Astrocyte of the hippocampus (primary cell): ENCODE measurements around the gene CD28.
"Not testable (repeated sequence)": the region's sequence is repeated elsewhere in the genome, so short reads cannot be mapped to it uniquely, and the experiment has no call there.

ENCODE experiments used
- DNase-seq: peaks from one replicate; pipeline ENCODE4 v3.0.0; 2011; ENCODE audit warnings: low read depth, low spot score

The CD28 gene

DNA sequence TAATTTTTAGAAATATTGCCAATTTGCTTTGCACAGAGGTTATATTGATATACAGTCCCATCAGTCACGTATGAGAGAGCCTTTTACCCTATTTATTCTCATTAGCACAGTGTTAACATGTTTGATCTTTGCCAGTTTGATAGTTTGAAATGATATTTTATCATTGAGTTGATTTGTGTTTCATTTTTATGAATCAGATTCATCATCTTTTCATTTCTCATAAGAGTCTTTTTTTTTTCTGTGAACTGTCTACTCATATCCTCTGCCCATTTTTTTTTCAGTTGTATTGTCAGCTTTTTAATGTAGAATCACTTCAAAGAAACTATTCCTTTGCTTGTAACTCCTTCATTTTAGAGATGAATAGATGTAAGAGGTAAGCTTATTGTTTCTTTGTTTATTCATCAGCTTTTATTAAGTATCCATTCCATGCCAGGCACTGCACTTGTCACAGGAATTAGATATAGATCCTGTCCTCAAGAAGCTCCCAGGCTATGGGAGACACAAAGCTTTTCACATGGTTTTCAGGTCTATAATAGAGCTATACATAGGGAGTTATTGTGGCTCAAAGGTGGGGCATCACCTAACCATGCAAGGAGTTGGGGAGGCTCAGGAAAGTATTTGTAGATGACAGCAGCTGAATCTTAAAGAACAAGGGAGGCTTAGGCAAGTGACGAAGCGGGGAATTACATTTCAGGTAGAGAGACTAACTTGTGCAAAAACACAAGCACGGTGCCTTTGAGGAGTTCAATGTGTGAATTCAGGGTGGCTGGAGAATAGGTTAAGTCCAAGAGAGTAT is 42.1 kb downstream of the CD28 start:
- DNase-seq = no peak

DNA sequence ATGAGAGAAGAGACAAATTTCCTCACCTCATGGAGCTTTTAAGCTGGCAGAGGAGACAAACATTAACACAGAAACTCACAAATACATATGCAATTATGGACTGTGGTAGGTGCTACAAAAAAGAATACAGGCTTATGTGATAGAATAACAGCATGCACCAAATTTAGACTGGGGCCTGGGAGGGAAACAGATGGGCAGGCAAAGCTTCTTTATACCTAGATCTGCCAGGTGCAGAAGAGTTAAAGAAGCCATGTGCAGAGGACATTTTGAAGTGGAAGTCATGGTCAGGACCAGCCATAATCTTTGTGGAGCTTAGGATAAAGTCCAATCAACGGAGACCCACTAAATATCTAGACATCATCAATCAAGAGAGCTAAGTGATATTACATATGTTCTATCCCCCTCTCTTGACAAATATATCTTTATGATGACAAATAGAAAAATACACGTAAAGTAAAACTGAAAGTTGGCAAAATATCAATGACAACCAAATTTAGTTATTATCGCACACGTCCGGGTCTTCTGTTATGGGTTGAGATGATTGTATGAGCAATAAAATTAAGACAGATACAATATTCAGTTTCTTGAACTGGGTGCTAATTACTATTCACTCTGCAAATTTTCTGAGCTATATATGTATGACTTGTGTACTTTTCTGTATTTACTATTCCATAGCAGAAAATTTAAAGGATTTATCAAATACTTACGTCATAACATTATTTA is 44.1 kb downstream of the CD28 start:
- DNase-seq = no peak

DNA sequence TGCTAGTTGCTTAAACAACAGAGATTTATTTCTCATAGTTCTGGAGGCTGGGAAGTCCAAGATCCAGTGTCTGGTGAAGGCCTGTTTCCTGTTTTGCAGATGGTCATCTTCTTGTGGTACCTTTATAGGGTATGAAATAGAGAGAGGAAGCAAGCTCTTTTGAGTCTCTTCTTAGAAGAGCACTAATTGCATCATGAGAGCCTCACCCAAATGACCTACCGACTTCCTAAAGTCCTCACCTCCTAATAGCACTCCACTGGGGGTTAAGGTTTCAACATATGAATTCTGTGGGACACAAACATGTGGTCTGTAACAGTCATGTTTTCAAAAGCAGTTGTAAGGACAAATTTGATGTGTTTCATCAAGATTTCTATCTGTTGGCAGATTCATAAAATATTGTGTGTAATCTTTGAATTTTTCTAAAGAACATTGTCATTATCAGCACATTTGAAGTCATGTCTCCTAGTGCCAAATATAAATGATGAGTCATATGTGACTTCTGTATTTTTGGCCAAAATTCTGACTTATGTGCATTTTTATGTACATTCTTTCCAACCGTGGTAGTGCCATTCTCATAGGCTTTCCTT is 45.3 kb downstream of the CD28 start:
- no peak for DNase-seq

DNA sequence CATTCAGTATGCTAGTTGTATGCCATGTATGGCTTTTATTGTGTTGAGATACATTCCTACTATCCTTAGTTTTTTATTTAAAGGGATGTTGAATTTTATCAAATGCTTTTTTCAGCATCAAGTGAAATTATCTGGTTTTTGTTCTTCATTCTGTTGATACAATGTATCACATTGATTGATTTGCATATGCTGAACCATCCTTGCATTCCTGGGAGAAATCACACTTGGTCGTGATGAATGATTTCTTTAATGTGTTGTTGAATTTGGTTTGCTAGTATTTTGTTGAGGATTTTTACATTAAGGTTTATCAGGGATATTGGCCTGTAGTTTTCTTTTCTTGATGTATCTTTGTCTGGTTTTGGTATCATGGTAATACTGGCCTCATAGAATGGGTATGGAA is 49.7 kb downstream of the CD28 start:
- no peak for DNase-seq

DNA sequence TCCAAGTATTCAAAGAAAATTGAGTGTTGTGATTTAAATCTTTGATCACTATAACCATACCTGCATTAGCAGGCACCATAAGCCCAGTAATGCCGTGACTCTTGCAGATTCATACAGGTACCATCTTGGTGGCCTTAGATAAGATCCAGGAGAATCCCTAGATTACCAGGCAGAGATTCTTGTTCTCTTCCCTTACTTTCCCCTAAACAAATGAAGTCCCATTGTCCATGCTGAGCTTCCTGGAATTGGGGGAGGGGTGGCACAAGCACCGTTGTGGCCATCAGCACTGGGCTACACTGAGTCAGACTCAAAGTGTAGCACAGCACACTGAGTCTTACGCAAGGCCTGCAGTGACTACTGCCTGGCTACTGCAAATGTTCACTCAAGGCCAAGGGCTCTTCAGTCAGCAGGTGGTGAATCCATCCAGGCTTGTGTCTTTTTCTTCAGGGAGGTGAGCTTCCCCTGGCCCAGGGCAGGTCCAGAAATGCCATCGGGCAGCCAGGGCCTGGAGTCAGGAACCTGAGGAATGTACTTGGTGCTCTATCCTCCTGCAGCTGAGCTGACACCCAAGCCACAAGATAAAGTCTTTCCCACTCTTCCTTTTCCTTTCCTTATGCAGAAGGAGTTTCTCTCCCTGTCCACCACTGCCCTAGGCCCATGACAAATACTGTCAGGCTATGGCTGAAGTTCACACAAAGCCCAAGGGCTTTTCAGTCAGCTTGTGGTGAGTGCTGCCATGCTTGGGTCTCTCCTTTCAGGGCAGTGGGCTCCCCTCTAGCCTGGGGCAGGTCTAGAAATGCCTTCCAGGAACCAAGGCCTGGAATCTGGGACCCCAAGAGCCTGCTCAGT is 52.6 kb downstream of the CD28 start:
- peak; percentile 44 for DNase-seq

DNA sequence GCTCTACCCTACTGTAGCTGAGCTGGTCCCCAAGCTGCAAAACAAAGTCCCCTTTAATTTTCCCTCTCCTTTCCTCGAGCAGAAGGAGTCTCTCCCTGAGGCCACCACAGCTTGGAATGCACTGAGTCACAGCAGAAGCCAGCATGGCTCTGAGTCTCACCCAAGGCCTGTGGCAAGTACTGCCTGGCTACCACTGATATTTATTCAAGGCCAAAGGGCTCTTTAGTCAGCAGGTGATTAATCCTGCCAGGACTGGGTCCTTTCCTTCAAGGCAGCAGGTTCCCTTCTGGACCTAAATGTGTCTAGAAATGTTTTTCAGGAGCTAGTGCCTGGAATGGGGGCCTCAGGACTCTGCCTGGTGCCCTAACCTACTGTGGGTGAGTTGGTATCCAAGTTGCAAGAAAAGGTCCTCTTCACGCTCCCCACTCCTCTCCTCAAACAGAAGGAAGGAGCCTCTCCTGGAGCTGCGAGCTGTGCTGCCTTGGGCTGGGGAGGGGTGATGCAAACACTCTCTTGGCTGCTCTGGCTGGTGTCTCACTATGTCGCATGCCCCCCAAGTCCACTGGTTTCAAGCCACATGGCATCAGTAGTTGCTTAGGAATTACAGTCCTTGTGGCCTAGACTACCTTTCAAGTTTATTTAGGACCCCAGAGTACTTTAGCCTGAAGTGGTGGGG is 53.4 kb downstream of the CD28 start:
- DNase-seq = peak; percentile 89

DNA sequence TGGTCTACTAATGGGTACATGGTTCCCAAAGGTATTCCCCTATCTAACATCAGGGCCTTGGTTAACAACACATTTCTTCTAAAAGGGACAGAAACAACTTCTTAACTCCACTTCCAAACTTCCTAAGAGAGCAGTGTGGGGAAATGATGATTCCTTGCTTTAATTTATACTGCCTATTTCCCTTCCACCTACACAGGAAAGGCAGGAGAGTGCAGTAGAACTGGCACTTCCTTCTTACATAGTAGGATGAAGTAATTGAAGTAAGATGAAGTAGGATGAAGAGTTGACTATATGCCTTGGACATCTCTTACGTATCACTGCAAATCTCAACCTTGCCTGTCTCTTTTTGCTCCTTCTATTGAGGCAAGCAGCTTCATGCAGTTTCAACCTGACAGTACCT is 54.7 kb downstream of the CD28 start:
- DNase-seq = no peak

DNA sequence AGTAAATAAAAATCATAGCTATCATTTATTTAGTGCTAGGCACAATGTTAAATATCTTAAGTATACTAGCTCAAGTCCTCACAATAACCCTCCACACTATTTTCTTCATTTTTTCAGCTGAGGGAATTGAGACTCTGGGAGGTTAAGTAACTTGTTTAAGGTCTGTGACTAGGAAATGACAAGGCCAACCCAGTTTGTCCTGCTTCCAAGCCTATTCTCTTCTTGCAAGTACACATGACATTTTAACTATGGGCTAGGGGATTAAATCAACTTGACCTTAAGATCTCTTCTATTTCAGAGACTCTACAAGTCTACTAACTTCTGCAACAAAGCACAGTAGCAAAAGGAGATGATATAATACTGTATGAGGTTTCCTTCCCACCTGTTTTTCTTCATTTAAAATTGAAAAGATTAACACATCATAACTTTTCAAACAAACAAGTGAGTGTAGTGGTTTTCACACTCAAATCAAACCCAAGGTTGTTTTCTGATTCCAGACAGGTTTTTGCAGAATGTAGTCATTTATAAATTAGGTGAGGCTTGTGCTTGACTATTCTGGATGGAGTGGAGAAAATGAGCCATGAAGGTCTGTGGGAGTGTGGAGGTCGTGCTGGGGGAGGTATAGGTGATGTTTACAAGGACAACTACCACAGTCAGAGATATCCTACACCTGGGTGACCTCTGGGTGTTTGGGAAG is 57.0 kb downstream of the CD28 start:
- no peak for DNase-seq

DNA sequence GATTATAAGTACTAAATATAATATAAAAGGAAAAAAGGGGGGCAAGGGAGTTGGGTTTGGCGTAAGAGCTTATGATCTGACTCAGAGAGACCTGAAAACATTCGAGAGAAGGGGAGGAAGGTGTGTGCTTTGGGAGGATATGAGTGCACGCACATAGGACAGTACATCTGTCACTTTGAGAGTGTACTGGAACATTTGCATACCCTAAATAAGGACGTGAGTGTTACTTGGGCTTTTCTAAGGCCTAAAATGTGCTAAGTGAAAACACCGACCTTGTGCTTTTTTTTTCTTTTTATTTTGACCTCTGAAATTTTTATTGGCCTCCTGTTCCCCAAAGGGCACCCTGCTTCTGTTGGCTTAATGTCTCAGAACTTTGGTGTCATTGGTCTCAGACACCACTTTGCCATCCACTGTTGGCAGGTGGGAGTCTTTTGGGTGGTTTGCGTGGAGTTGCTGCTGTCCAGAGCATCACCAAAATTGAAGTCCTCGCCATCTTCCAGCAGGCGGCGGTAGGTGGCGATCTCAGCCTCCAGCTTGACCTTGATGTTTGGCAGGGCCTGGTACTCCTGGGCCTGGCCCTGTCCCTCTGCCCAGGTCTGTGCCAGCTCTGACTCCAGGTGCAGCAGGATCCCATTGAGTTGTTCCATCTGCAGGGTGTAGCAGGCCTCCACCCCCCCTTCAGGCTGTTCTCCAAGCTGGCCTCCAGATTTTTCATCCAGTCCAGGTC is 57.7 kb downstream of the CD28 start:
- no peak for DNase-seq

DNA sequence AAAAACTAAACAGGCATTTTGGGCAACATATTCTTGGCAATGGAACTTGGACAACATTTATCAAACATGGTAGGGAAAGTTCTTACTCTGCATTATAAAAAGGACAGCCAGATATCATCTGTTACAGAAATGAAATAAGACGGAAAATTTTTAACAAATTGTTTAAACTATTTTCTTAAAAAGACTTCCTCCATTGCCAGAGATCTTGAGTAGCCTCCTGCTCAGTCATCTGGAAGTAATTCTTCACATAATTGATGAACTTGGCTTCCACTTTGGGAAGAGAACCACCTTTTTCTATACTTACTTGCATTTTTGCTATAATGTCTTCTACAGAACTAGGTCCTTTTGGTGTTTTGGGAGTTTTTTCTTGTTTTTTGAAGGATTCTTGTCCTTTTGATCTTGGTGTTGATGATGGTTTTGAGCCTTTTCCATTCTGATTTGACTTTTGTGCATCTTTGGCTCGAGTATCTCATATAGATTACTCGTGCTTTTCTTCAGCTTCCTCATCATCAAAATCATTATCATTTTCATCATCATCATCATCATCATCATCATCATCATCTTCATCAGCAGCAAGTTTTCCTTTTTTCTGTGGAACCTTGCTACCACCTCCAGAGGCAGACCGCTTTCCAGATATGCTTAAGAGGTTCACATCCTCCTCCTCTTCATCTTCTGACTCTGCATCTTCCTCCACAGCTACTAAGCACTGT is 66.2 kb downstream of the CD28 start:
- DNase-seq = no peak

DNA sequence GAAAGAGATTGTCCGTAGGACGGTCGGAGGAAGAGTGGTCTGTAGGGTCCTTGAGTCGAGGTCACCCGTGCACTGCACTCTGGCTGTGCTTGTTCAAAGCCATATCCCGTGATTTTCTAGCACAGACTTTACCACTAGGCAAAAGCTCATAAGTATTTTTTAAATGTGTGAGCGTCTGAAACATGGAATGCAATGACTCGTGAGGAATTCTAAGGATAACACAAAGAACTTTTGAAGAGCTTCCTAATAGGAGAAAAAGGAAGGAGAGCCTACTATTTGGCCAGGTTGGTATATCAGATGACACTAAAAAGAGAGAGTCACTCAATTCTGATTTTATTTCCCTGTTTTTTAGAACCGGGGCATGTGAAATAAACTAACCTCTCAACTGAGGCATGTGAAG is 68.3 kb downstream of the CD28 start:
- DNase-seq = no peak

DNA sequence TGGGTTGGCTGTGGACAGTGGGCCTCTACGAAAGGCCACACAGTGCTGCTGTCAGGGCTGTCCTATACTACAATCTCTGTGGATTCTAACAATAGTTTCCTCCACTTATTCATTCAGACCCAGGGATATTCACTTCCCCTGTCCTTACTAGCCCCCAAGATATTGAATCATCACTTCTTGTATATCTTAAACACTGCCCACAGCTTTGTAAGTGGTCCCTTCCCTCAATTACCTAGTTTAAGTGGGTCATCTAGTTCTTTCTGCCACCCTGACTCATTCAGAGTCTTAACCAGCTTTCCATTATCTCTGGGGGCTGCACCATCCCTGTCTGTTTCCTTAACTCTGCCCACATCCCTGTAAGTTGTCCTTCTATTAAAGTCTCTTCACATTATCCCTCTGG is 69.2 kb downstream of the CD28 start:
- no peak for DNase-seq

DNA sequence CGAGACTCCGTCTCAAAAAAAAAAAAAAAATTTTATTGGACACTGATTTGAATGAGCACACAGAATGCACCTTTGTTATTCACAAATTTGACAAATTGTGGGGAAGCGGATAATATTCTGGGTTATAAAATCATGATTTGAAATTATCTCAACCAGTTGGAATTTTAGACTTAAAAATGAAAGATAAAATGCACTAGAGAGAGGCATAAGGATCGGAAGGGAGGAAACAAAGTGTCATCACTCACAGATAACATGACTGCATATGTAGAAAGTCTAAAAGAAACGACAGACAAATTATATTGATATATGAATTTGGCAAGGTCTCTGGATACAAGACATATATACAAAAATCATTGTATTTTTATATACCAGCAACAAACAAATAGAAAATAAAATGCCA is 70.6 kb downstream of the CD28 start:
- DNase-seq = no peak

DNA sequence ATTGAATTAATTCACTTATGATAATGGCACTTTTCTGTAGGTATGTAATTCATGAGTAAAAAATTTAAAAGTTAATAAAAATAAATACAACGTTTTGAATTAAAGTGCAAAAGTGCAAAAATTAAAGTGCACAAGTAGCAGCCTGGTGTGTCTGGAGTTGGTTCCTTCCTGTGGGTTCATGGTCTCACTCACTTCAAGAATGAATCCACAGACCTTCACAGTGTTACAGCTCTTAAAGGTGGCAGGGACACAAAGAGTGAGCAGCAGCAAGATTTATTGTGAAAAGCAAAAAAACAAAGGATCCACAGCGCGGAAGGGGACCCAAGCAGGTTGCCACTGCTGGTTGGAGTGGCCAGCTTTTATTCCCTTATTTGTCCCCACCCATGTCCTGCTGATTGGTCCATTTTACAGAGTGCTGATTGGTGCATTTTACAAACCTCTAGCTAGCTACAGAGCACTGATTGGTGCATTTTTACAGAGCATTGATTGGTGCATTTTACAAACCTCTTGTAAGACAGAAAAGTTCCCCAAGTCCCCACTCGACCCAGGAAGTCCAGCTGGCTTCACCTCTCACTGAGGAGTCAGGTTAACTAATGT is 73.1 kb downstream of the CD28 start:
- DNase-seq = not testable (repeated sequence)

DNA sequence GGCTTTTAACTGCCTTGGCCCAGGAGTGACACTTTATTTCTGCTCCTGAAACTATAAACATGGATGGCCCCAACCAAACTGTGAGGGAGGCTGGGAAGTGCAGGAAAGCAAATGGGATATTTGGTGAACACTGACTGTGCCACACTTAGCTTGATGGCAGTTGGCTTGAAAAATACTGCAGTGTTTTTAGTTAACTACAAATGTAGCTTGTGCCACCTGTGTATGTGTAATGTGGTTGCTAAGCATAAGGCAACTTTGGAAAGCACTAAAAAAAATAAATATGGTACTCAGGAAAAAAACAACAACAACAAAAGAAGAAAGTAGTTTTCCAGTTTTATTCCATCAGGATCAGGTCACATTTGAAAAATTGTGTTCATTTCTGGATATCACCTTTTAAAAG is 73.8 kb downstream of the CD28 start:
- no peak for DNase-seq

DNA sequence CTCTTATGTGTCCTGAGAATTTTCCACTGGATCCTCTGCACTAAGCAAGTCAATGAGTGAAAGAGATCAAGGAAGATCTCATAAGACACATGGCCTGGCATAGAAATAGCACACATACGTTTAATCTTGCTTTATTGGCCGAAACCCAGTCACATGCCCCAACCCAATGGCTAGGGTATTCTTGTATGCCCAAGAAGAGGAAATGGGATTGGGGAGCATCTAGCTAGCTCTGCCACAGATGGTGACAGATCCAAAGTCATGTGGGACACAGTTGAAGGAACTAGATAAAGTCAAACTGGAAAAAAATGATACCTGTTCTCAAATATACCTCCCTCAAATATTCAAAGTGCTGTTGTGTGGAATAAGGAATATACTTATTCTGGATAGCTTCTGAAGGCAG is 74.7 kb downstream of the CD28 start:
- DNase-seq = no peak

DNA sequence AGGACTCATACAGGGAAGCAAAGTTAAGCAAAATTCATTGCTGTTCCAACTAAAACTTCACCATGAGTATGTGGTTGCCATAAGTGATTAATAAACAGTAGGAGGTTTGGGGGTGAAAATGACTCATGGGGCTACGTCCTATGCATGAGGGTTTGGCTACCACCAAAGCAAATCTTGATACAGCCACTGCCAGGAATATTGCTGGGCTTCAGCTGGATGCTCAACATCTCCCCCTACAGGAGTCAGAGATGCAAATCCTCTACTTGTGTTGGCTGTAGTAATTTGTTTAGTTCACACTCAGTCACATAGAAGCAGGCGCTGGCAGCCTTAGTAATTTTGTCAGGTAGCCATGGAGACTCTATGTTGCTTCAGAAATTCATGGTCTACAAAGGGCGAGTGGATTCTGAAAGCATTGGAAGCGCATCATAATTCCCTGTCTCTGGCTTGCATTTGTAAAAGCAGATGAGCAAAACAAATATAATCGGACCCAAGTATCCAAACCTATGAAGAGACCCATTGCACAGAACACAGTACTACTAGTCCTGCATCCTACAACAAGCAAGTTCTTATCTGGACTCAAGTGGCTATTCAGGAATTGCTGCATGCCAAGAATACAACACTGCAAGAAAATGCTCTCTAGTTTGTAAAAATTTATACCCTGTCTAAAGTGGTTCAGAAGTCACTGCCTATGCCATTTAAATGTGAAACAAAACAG is 76.0 kb downstream of the CD28 start:
- peak; percentile 96 for DNase-seq

DNA sequence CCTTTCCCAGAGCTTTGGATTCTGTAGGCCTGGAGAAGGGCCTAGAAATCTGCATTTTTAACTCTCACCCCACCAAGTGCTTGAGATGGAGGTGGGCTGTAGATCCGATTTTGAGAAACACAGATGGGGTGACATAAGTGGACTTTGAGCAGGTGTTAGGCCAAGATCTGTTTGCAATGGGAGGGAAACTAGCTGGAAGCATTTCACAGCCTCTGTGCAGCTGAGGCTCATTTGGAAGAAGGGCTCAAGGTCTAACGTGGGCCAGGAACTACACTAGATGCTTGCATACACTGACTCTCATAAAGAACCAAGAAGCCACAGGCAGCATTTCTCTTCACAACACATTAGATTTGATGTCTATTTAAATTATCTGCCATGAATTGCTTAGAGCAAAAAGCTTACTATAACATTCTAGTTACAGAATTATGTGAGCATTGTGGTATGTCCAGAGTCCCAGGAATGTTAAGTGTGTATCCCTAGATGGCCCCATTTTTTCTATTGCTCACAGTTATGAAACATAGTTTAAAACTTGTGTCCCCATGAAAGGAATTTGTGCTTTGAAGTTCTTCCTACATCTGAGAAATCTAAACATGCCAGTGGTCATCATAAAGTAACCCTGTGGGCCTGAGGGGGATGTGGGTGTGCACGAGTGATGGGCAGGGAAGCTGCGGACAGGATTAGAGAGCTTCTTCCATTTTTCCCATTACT is 77.2 kb downstream of the CD28 start:
- DNase-seq = peak; percentile 80
